Activated CD4-positive, alpha-beta T cell treated with anti-CD3 and anti-CD28 coated beads, Interleukin-2, amount 50 U/mL, for 24 hours (primary cell): ENCODE data around the gene MEP1B.
"Not testable (repeated sequence)": the region's sequence is repeated elsewhere in the genome, so short reads cannot be mapped to it uniquely, and the experiment has no call there.

Experiments used
- DNase-seq, 2 donors: peaks; one replicate each; pipeline ENCODE4 v3.0.0-alpha.2; 2020; ENCODE audit warnings: low read depth in 1 of 2, low spot score in 1 of 2

MEP1B gene

DNA sequence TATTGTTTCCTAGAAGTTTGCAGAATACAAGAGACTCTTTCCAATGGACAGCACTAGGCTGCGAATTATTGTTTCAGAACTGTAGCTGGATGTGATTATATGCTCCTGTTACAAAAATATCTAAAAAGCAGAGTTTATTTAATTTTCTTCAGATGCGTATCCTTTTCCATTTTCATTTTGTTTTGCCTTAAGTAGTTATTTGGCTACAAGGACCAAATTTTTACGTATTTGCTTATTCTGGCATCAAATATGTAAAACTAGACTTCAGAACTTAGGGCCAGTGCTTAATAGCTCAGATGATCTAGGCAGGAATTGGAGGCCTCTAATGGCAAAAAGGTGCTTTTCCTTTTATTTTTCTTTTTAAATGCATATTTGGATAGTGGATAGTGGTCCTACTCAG is 18.7 kb downstream of the MEP1B start:
- no peak for DNase-seq

DNA sequence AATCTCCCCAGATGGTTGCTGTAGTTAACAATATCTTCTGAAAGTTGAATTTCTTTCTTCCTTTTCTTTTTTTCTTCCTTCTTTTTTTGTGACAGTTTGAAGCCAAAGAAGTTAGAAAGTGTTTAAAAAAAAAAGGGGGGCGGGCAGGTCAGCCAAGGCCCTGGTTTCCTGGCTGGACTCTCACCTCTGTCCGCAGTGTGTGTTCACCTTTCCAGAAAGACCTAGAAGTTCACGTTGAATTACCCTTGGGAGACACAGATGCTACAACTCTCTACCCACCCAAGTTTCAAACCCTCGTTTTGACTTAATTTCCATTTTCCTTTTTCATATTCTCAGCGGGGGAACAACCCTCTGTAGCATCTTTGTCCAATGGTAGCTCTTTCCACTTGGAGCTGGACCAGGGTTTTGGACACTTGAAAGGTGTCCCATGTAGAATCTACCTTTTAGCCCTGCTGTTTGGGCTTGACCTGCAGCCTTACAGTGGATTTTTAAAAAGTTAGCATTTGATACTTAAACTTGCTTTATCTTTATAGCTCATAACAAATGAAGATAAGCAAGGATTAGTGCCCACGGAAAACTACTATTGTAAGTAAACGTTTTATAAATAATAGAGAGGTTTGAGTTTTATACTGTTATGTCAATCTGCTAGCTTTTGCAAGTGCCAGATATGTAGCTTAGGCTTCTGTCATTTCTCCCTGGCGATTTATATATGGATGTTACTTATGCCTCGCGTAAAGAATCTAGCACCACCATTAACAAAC is 20.0 kb downstream of the MEP1B start:
- DNase-seq = no peak

DNA sequence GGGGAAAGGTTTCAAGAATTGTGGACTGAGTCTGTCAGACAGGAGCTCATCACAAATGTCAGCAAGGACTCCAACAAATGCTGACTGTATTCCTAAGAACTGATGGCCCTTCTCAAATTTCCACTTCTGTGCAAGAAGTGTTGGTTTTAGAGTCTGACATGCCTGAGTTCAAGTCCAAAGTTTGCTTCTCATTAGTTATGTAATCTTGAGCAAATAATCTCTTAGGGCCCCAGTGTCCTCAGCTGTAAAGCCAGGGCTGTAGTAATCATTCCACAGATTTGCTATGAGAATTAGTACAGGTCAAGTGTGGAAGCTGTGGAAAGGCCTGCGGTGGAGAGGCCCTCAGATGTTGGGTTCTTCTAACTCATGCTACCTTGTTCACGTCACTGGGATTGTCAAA is 23.9 kb downstream of the MEP1B start:
- no peak for DNase-seq

DNA sequence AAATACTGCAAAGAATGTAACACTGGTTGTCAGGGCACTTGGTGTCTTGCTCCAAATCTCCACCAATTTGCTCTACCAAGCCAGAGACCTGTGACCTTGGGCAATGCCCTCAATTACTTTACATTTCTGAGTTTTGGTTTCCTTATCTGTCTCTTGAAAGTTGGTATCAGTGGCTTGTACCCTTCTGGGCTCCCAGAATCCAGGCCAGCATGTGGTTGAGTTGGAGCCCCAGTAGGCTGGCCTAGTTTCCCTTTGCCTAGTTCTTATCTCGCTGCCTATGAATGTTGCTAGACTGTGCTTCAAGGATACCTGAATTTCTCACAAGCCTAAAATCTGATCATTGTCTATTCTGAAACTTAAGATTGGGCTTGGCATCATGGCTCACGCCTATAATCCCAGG is 26.6 kb downstream of the MEP1B start:
- DNase-seq = no peak

DNA sequence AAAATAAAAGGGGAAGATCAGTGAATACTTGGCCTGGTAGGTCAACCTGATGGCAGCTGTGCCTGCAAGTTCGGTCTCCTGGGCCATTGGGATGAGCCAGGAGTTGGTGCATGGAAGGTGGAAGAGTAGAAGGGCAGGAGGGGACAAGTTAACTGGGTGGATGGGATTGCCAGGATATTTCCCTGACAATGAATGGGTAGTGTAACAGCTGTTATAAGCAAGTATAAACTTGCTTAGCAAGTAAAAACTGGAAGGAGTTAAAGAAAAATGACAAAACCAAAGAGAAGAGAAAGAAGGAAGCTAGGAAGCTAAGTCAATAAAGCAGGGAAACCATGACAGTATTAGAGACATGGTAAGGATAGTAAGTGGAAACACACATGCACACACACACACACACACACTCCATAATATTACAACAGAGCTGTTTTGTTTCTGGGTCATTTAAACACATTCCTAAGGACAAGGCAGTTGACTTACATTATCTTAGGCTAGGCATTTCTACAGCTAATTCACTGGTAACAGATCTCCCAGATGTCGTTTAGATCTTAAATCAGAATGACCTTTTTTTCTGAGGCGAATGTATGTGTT is 29.7 kb downstream of the MEP1B start:
- no peak for DNase-seq

DNA sequence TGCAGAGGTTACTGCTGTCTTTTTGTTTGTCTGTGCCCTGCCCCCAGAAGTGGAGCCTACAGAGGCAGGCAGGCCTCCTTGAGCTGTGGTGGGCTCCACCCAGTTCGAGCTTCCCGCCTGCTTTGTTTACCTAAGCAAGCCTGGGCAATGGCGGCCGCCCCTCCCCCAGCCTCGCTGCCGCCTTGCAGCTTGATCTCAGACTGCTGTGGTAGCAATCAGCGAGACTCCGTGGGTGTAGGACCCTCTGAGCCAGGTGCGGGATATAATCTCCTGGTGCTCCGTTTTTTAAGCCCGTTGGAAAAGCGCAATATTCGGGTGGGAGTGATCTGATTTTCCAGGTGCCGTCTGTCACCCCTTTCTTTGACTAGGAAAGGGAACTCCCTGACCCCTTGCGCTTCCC is 43.5 kb downstream of the MEP1B start:
- not testable (repeated sequence) for DNase-seq

DNA sequence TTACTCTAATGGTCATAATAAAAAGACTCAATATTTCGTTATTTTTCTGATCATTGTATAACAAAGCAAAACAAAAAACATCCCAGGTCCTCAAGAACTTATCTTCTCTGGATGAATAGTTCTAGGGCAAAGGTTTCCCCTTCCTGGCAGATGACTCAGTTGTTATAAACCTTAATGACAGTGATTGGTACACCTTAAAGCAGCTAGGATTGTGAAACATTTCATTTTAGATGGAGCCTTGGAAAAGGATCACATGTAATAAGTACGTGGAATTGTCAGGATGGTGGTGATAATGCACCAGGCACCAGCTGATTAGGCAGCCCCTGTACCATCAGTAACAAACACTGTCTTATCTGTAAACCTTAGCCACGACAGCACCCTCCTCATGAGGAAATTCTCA is 47.2 kb downstream of the MEP1B start:
- no peak for DNase-seq

DNA sequence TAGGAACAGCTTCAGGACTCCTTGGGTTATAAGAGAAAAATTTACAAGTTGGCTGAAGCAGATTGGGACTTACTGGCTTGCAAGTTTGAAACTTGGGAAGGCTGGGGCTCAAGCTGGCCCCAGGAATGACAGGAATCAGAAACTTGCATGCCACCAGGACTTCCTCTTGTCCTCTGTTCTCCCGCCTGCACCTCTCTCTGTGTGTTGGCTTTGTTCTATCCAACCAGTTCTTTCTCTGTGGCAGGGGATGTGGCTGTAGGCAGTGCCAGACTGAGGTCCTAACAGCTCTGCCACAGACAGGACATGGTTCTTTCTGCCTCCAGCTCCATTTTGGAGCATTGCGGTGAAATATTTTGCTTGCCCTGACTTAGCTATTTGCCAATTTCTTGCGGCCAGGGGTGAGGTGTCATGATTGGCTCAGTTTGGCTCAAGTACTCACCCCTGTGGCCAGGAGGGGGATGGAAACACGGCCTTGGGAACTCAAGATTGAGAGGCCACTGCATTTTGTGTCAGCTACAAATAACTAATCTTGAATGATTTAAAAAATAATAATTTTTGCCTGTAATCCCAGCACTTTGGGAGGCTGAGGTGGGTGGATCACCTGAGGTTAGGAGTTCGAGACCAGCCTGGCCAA is 48.9 kb downstream of the MEP1B start:
- DNase-seq = no peak

DNA sequence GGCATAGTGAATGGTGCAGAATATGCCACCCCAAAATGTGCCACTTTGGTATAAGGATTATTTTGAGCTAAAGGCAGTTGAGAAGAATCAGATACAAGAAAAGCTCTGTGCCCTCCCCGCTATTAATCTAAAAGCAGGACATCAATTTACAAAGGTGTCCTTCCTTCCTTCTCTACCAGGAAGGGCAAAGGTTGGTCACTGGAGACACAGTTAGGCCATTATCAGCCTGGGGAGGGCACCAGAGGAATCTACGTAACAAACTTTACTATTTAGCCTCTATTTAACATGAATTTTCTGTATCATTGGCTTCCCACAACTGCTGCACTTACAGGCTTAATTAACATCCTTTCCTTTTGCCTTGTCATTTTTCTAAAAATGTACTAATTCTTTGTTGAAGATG is 52.6 kb downstream of the MEP1B start:
- DNase-seq = no peak

DNA sequence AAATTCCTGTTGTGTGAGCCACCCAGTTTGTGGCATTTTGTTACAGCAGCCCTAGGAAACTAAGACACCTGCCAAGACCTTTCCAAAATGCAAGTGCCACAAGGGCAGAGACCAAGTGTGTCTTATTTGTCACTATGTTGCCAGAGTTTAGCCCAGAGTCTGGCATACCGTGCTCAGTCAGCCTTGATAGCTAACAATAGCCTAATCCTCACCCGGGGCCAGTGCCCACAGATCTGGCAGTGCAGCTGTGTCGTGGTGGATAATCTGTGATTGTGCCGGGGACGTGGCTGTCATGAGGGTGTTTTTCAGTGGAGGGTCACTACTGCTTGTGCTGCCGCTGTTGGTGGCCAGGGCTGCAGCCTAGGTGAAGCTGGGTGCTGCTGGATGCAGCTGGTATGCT is 53.5 kb downstream of the MEP1B start:
- no peak for DNase-seq

DNA sequence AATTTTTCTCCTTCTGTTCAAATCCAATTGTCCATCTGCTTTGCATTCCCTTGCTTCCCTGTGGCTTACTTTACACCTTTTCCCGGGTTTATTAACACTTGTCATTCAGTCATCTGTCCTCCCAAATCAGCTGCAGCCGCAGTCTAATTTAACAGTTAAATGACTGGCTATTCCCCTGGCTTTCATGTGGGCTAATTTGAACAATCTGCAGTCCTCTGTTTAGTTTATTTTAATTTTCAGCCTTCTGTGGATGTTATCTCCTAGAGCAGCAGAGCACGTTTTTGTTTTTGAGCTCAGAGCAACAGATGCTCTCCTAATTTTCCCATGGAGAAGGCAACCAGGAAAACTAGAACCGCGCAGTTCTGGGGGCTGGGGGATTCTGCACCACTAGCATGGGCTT is 55.0 kb downstream of the MEP1B start:
- DNase-seq = no peak

DNA sequence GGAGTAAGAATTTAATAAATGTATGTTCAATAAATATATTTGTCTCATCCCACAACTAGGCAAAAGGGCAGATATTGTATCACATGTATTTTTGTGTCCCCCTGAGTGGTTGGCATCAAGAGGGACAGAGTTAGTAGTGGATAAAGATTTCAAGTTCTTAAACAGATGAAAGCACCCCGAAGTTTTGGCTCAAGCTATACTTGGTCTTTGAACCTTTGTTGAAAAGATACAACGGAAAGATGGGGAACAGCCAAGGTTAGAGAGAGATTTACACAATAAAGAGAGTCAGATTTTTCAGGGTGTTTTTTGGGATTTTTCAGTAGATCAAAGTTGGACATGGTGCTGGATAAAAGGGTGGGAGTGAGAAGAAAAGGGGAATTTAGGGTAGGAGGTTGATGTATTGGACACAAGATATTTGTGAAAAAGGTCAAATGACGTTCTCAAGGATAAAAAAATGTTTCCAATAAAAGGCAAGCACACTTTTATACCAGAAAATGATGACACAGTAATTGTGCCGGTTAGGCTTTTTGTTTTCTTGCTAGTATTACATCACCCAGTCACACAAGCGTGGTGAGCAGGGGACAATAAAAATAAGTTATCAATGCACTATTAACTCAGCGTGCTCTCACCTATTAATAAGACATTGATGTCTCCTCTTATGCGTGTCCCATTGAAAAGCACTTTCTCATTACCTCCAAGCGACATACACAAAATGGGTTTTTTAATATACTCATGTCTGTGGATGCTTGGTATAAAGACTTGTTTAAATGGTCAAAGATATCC is 59.5 kb downstream of the MEP1B start:
- DNase-seq = no peak

DNA sequence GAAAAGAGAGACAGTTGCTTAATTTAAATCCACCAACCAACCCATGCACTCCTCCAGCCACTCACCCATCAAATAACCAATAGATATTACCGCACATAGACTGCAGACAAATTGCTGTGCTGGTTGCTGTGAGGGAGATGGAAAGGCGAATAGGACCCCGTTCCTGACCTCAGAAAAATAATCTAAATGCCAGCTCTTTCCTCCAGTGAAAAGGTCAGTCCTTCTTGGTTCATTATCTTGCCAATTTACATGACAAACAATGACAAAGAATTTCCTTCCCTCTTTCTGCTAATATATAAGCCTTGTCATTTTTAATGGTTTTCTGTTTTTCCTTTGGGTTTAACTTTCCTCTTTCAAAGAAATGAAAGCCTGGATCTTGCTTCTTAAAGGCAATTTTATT is 61.6 kb downstream of the MEP1B start:
- DNase-seq = no peak

DNA sequence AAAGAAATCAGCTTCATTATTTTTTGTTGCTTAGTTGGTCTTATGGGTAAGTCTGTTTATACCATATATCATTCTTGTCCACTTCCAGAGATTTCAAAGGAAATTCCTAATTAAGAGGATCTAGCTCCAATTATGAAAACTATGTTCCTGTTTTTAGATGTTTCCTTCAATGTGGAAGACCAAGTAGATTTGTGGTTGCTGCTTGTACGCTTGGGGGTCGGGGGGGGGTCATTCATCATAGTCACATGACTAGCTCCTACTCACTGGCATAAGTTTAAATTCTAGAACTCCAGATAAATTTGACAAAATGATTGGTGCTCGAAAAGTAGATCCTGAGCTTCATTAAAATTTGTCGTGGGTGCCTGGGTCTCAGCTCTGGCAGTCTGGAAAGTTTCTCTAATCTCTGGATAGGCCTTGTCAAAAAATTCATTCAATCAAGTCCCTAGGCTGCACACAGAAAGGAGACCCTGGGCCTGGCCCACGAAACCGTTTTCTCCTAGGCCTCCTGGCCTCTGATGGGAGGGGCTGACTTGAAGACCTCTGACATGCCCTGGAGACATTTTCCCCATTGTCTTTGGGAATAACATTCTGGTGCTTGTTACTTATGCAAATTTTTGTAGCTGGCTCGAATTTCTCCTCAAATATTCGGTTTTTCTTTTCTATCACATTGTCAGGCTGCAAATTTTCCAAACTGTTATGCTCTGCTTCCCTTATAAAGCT is 62.5 kb downstream of the MEP1B start:
- DNase-seq = no peak

DNA sequence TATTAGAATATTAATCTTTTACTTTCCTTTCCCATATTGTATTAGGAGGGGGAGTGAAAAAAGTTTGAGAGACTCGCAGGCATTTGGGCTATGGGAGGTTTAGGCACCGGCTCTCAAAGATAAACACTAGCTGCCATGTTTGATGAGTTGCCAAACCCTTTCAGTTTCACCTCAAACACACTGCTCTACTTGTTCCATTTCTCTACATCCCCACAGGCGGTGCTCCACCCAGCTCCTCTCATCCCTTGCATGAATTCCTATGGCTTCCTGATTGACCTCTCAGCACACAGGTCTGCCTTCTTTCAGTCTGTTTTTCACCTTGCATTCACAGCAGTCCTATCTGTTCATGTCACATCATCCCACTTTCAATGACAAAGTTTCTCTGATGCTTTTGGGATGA is 65.7 kb downstream of the MEP1B start:
- no peak for DNase-seq

DNA sequence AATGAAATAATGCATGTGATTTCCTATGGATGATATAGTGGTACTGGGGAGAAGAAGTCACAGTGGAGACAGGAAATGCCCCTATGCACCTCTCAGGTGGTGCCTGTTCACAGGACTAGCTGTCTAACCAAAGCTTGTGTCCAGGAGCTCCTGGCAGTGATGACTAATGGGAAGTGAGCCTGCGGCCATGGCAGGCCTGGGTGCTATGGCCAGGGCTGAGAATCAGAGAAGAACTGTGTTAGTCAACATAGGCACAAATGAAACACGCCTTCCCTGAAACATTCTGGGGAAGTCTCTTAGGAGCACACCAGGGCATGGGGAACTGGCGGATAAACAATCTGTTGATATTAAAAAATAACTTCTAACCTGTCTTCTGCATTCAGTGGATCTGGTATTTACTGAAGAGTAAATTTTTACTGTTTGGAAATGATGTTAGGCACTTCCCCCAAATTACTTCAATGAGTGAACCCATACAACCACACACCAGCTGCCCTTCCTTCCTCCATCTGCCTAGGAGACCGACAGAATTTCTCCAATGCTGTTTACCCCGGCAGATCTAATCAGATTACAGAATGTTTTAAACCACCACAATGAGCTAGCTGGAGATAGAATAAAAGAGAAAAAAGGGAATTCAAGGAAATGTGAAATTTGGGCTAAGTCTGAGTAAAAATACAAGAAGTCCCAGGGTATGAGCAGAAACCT is 67.4 kb downstream of the MEP1B start:
- no peak for DNase-seq

DNA sequence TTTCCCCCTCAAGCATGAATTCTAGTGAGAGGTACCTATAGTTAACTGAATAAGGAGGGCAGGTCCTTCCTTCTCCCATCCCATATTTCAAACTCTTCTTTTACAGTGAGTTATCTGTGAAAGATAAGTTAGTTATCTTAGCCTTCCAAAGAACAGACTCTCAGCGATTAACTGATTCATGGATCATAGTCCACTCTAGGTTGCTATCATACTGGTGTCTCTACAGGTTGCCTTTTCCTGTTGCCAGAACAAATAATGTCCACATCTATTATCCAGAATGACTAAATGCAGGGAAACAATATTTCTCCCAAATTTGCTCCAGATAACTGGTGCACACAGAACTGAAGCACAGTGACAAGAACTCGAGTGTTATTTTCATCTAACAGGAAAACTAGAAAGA is 68.3 kb downstream of the MEP1B start:
- no peak for DNase-seq

DNA sequence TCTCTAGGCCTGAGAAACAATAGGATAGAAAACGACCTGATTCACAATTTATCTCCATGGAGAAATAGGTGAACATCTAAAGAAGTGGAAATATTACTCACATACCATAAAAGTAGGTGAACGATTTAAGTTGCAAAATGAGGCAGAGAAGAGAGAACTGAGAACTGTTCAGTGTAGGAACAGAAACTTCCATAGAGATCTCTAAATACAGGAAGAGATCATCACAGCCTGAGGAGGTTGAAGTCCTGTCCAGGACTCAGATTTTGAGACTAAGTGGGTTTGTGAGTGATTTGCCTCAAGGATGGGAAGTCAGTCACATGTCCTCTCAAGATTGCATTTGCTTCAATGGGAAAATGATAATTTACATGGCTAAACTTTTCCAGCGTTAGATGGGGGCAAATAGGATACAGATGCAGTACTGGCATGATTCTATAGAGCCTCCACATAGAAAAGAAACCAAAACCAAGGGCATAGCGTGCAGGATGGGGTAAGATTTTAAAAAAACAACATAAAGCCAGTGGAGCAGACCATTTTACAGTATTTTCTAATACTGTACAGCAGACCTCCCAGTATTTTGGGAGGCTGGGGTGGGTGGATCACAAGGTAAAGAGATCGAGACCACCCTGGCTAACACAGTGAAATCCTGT is 68.8 kb downstream of the MEP1B start:
- DNase-seq = no peak

DNA sequence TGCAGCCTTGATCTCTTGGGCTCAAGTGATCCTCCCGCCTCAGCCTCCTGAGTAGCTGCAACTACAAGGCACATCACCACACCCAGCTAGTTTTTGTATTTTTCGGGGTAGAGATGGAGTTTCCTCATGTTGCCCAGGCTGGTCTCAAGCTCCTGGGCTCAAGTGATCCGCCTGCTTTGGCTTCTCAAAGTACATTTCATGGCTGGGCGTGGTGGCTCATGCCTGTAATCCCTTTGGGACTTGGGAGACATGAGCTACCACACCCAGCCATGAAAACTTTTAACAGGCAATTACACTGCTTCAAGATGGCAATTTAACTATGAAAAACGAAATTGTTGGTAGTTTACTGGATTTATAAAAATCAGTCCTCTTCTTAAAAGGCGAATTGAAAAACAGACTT is 69.7 kb downstream of the MEP1B start:
- DNase-seq = no peak

DNA sequence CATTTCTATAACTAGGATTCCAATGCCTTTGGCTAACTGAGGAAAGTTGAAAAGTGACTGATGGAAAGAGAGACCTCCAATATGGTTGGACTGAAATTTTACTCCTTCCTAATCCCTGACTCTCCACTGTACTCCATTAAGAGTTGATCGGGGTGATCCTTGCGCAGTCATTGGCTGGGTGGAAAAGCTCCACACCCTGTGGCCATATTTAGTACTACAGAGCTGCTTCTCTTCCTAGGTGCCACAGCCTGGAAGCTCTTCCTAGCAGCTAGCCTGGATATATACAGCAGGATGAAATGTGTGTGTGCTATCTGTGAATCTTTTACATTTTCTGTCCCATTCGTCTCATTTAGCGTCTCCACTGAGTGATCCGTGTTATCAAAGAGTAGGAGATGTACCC is 71.2 kb downstream of the MEP1B start:
- no peak for DNase-seq
